K562 (cell line): Measurements from ENCODE around the gene PBX2. TPM values are rescaled to one million over a fixed set of nuclear protein-coding genes. Genes with fewer than 3 reads are reported as not detected.

Experiments
- AFF1 ChIP-seq, 2 experiments: fragments of 450-650 bp; IDR thresholded peaks; 2 replicates each; pipeline ENCODE4 v1.6.1; 2018; ENCODE audit warnings: mild to moderate bottlenecking in 2 of 2, low read depth in 1 of 2; ENCODE audit not compliant: partially characterized antibody in 2 of 2
- ARID3B ChIP-seq: fragments of 250-450 bp; sonication (Bioruptor Pico); IDR thresholded peaks from 2 replicates; pipeline ENCODE4 v1.4.0; 2020; ENCODE audit warnings: borderline replicate concordance
- ATF1 ChIP-seq, 2 experiments: fragments of 450-650 bp in 1 of 2; IDR thresholded peaks; 2 replicates each; pipeline ENCODE4 v1.6.1; 2016; ENCODE audit warnings: missing compliant biosample characterization in 1 of 2, missing genetic modification characterization in 1 of 2
- ELF1 ChIP-seq: fragments of 200-800 bp; sonication (Bioruptor generic); IDR thresholded peaks from 2 replicates; pipeline ENCODE4 v1.6.1; 2016; ENCODE audit warnings: missing genetic modification characterization, missing compliant biosample characterization
- HCFC1 ChIP-seq: IDR thresholded peaks from 2 replicates; pipeline ENCODE4 v1.6.1; 2012; ENCODE audit warnings: low read depth, low read length, improper control_type of control experiment
- IRF1 ChIP-seq: sonication (generic); formaldehyde crosslinking; IDR thresholded peaks from 2 replicates; pipeline ENCODE4 v1.8.0; 2022; ENCODE audit warnings: missing genetic modification reagents, mild to moderate bottlenecking, borderline replicate concordance
- PYGO2 ChIP-seq: fragments of 450-650 bp; IDR thresholded peaks from 2 replicates; pipeline ENCODE4 v1.6.1; 2016; ENCODE audit warnings: mild to moderate bottlenecking, missing genetic modification characterization, moderate library complexity, missing compliant biosample characterization
- RBM22 ChIP-seq: fragments of 200-400 bp; formaldehyde crosslinking; IDR thresholded peaks from 2 replicates; pipeline ENCODE4 v1.6.1; 2018; ENCODE audit warnings: low read length, low read depth; ENCODE audit not compliant: poor library complexity, severe bottlenecking
- SMARCA4 ChIP-seq: fragments of 450-650 bp; IDR thresholded peaks from 2 replicates; pipeline ENCODE4 v1.6.1; 2016
- SRF ChIP-seq, 2 experiments: fragments of 250-450, 450-650 bp in 1 of 2; sonication (Bioruptor Pico) in 1 of 2; sonication (generic) in 1 of 2; formaldehyde crosslinking; IDR thresholded peaks; 2 replicates each; pipeline versions ENCODE4 v1.5.0 to v1.5.1; 2020 to 2022; ENCODE audit warnings: mild to moderate bottlenecking in 1 of 2, missing genetic modification reagents in 1 of 2
- ZBED1 ChIP-seq: IDR thresholded peaks from 2 replicates; pipeline ENCODE4 v1.6.1; 2014
- ZKSCAN8 ChIP-seq: fragments of 200-800 bp; sonication (Bioruptor generic); IDR thresholded peaks from 2 replicates; pipeline ENCODE4 v1.6.1; 2016; ENCODE audit warnings: missing genetic modification characterization, missing compliant biosample characterization
- ZNF263 ChIP-seq: sonication (generic); formaldehyde crosslinking; IDR thresholded peaks from 2 replicates; pipeline ENCODE4 v1.8.0; 2022; ENCODE audit warnings: mild to moderate bottlenecking, missing genetic modification reagents, borderline replicate concordance
- ZNF280A ChIP-seq: fragments of 450-650 bp; IDR thresholded peaks from 2 replicates; pipeline ENCODE4 v1.6.1; 2018; ENCODE audit warnings: mild to moderate bottlenecking, low read depth; ENCODE audit not compliant: partially characterized antibody
- ZNF280B ChIP-seq: fragments of 250-450 bp; sonication (Bioruptor Pico); IDR thresholded peaks from 2 replicates; pipeline ENCODE4 v1.5.1; 2021; ENCODE audit warnings: mild to moderate bottlenecking
- ZNF584 ChIP-seq: fragments of 200-800 bp; sonication (Bioruptor generic); IDR thresholded peaks from 2 replicates; pipeline ENCODE4 v1.6.1; 2016; ENCODE audit warnings: low read depth, mild to moderate bottlenecking, missing genetic modification characterization, missing compliant biosample characterization
- ZNF586 ChIP-seq: fragments of 450-650 bp; formaldehyde crosslinking; conservative IDR thresholded peaks from 2 replicates; pipeline ENCODE4 v1.4.0; 2020; ENCODE audit warnings: mild to moderate bottlenecking, moderate library complexity
- polyA plus RNA-seq, 8 experiments: library from polyadenylated mRNA; depleted of rRNA in 4 of 8; stranded (reverse) in 5 of 8; unstranded in 3 of 8; fragments of >200 nt; fragmentation: Nextera tagmentation in 2 of 8; fragmentation: Illumina TruSeq in 1 of 8; extraction: Ambion mirVana in 2 of 8; extraction: Trizol in 1 of 8; gene quantifications; 2 replicates each; pipeline versions ENCODE4 v1.2.1 to v1.2.3, GENCODE V29; 2011 to 2014; ENCODE audit warnings: inconsistent platforms in 1 of 8, missing spikeins in 1 of 8
- total RNA-seq, 7 experiments: library from RNA; depleted of rRNA in 6 of 7; stranded (reverse); fragments of >200 nt in 6 of 7; fragmentation: Illumina TruSeq in 2 of 7; extraction: Trizol in 2 of 7; gene quantifications; 2 replicates each; pipeline versions ENCODE4 v1.2.1 to v1.2.3, GENCODE V29; 2011 to 2021; ENCODE audit warnings: low replicate concordance in 1 of 7

PBX2 gene
- total and polyA plus RNA-seq, 9 of the 15 experiments (the other 6 are each of a cell fraction or from before 2014, with no cell fraction given): 1.9 to 134 (median 62.5) TPM

GRCh38 chr6:32152769-32153563 is 37.0 kb downstream of the PBX2 start (continued):
- TF ChIP-seq AFF1 (IDR thresholded peaks at IDR 0.05; ENCODE audit: low read depth in 1 of 2, partially characterized antibody in 2 of 2) (no peak), RBM22 (no peak), ATF1 (CRISPR knock-in tag; IDR thresholded peaks at IDR 0.05) (no peak), ATF1 (tag; IDR thresholded peaks at IDR 0.05) (no peak; the same call in 1 of the 2 replicates), ZNF280B (CRISPR knock-in tag) (no peak), SMARCA4 (peak; percentile 44; the same call in 1 of the 2 replicates), ZNF584 (CRISPR knock-in tag) (no peak), IRF1 (CRISPR knock-in tag) (no peak), ZBED1 (no peak), PYGO2 (tag) (no peak), ELF1 (tag) (no peak), ARID3B (no peak), SRF (CRISPR knock-in tag; IDR thresholded peaks at IDR 0.05) (no peak), ZNF586 (CRISPR knock-in tag) (no peak), HCFC1 (no peak), ZNF263 (no peak), ZKSCAN8 (CRISPR knock-in tag) (no peak), ZNF280A (no peak)
